Measurements from ENCODE around the gene RNF6.

RNF6 gene

DNA sequence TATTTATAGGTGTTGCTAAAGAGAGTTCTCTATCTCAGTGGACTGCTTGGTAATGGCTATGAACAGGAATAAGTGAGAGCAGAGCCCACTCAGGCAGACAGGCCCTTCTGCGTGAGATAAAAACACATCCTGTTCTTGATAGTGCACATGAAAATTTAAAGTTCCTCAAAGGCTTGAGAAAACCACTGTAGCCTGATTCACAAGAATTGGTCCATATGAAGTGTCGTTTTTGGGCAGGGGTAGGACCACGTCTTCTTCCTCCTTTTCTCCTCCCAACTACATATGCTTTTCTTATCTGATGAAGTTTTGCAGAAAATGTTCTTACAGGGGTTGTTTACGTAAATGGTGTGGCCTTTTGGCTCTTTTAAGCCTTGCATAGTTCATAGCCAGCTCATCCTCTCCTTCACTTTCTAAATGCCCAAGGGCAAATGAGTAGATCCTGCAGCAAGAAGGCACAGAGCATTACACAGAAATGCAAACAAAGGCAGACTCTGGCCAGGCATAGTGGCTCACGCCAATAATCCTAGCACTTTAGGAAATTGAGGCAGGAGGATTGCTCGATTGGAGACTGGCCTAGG, 53.8 kb downstream of the RNF6 start:
- no peak for DNase-seq

DNA sequence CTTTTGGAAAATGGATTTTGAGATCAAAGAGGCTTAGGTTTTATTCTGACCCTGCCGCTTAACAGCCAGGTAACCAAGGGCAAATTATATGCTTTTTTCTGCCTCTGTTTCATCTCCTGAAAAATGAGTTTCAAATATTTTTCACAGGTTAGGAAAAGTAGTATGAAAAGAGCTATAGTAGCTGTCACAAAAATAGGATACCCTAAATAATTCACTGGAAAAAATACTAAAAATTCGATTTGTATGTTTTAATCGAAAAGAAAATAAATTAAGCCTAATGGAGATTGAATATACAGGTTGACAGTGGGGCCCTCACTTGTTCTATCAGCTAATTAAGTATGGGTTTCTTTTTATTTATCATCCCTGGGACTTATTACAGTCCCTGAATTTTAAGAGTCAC, 58.3 kb downstream of the RNF6 start:
- DNase-seq = no peak

Data from anterior cingulate cortex (tissue), 58 donors.